IgD-negative memory B cell (primary cell): ENCODE data around the gene FEZ2. TPM values are rescaled to one million over a fixed set of nuclear protein-coding genes. Genes with fewer than 3 reads are reported as not detected.

ENCODE experiments used
- H3K27ac Mint-ChIP-seq, 3 donors: one replicate each; pipeline ENCODE4 v1.8.0; 2020 to 2022; ENCODE audit warnings: mild to moderate bottlenecking in 3 of 3, mixed read lengths in 3 of 3, moderate library complexity in 1 of 3
- H3K27me3 Mint-ChIP-seq: one replicate; pipeline ENCODE4 v1.8.0; 2021; ENCODE audit warnings: mixed read lengths
- H3K36me3 Mint-ChIP-seq: one replicate; pipeline ENCODE4 v1.8.0; 2020; ENCODE audit warnings: mild to moderate bottlenecking, mixed read lengths
- H3K4me1 Mint-ChIP-seq, 3 donors: one replicate each; pipeline ENCODE4 v1.8.0; 2020 to 2022; ENCODE audit warnings: mixed read lengths in 3 of 3, mild to moderate bottlenecking in 1 of 3
- H3K4me3 Mint-ChIP-seq, 4 donors: one replicate each; pipeline ENCODE4 v1.8.0; 2020 to 2022; ENCODE audit warnings: mild to moderate bottlenecking in 4 of 4, mixed read lengths in 4 of 4, moderate library complexity in 3 of 4
- H3K9me3 Mint-ChIP-seq, 3 donors: one replicate each; pipeline ENCODE4 v1.8.0; 2020 to 2021; ENCODE audit warnings: mixed read lengths in 3 of 3, mild to moderate bottlenecking in 1 of 3
- polyA plus RNA-seq: library from polyadenylated mRNA; unstranded; fragments of 300-500 nt; fragmentation: Illumina TruSeq; gene quantifications from one replicate; pipeline ENCODE4 v1.2.3, GENCODE V29; 2021

The FEZ2 gene
- polyA plus RNA-seq, 1 donor from 2014 or later, result 2.3 TPM

GRCh38 chr2:36513661-36514060 is 84.3 kb downstream of the FEZ2 start:
- H3K27ac Mint-ChIP-seq, result no peak overlapping the region
- no peaks in the 10 kb centered on the region for H3K27me3 Mint-ChIP-seq
- no peaks in the 10 kb centered on the region for H3K36me3 Mint-ChIP-seq
- no peak overlapping the region for H3K4me3 Mint-ChIP-seq
- H3K9me3 Mint-ChIP-seq, result no peaks in the 10 kb centered on the region
- no peaks in the 10 kb centered on the region for H3K4me1 Mint-ChIP-seq

- no peaks in the 10 kb centered on the region for H3K4me1 Mint-ChIP-seq
- no peaks in the 10 kb centered on the region for H3K9me3 Mint-ChIP-seq
- H3K27me3 Mint-ChIP-seq, result no peaks in the 10 kb centered on the region
- H3K4me3 Mint-ChIP-seq, result no peak overlapping the region
- H3K27ac Mint-ChIP-seq, result no peak overlapping the region
- H3K36me3 Mint-ChIP-seq, result no peaks in the 10 kb centered on the region
Observed at GRCh38 chr2:36512705-36513104, 85.3 kb downstream of the FEZ2 start.

- no peaks in the 10 kb centered on the region for H3K36me3 Mint-ChIP-seq
- H3K9me3 Mint-ChIP-seq, result no peaks in the 10 kb centered on the region
- H3K27ac Mint-ChIP-seq, result no peak overlapping the region
- H3K27me3 Mint-ChIP-seq, result no peaks in the 10 kb centered on the region
- no peaks in the 10 kb centered on the region for H3K4me1 Mint-ChIP-seq
- no peak overlapping the region for H3K4me3 Mint-ChIP-seq
Observed at GRCh38 chr2:36511858-36512603, 85.9 kb downstream of the FEZ2 start.

GRCh38 chr2:36509075-36509474 is 88.9 kb downstream of the FEZ2 start:
- Mint-ChIP-seq H3K27ac (no peak overlapping the region), H3K4me3 (no peak overlapping the region)

GRCh38 chr2:36507408-36507812 is 90.6 kb downstream of the FEZ2 start:
- no peak overlapping the region for H3K4me3 Mint-ChIP-seq
- no peaks in the 10 kb centered on the region for H3K9me3 Mint-ChIP-seq
- no peaks in the 10 kb centered on the region for H3K4me1 Mint-ChIP-seq
- no peaks in the 10 kb centered on the region for H3K36me3 Mint-ChIP-seq
- H3K27ac Mint-ChIP-seq, result no peak overlapping the region
- no peaks in the 10 kb centered on the region for H3K27me3 Mint-ChIP-seq

More at GRCh38 chr2:36509075-36509474, 88.9 kb downstream of the FEZ2 start:
- H3K4me1 Mint-ChIP-seq, result no peaks in the 10 kb centered on the region
- no peaks in the 10 kb centered on the region for H3K9me3 Mint-ChIP-seq
- no peaks in the 10 kb centered on the region for H3K27me3 Mint-ChIP-seq
- no peaks in the 10 kb centered on the region for H3K36me3 Mint-ChIP-seq

Other genes starting within 250 kb of the FEZ2 start
- 0.26 TPM for gene CRIM1, start 242.4 kb downstream of the FEZ2 start, polyA plus RNA-seq
- gene VIT, start 98.5 kb upstream of the FEZ2 start, polyA plus RNA-seq, result 0.09 TPM